OCI-LY3 (cell line): ENCODE data around the gene FARP1.
"Not testable (repeated sequence)": the region's sequence is repeated elsewhere in the genome, so short reads cannot be mapped to it uniquely, and the experiment has no call there.

Source experiments
- H2AFZ ChIP-seq: fragments of 200-600, 300-600 bp; shearing (Covaris generic); 2 replicates; pipeline ENCODE4 v1.6.0; 2014; ENCODE audit warnings: antibody characterized with exemption, low read depth, low read length
- H3K27ac ChIP-seq: fragments of 200-600, 300-600 bp; sonication (generic); 2 replicates; pipeline ENCODE4 v1.5.1; 2014; ENCODE audit warnings: mild to moderate bottlenecking, low read length, moderate library complexity, mixed read lengths
- H3K27me3 ChIP-seq: fragments of 200-600, 300-600 bp; sonication (generic); 2 replicates; pipeline ENCODE4 v1.6.1; 2014; ENCODE audit warnings: low read depth, low read length, mixed read lengths
- H3K36me3 ChIP-seq: fragments of 200-600, 300-600 bp; sonication (generic); replicated peaks from 2 replicates; pipeline ENCODE3; 2014; ENCODE audit warnings: low read depth, low read length, mixed read lengths
- H3K4me1 ChIP-seq: fragments of 300-600, 200-600 bp; sonication (generic); 2 replicates; pipeline ENCODE4 v1.6.1; 2014; ENCODE audit warnings: low read length, mixed read lengths
- H3K4me2 ChIP-seq: fragments of 200-600, 300-600 bp; sonication (generic); 2 replicates; pipeline ENCODE4 v1.6.1; 2014; ENCODE audit warnings: low read length, mixed read lengths
- H3K4me3 ChIP-seq: fragments of 300-600, 200-600 bp; sonication (generic); 2 replicates; pipeline ENCODE4 v1.5.1; 2014; ENCODE audit warnings: antibody characterized with exemption, mild to moderate bottlenecking, low read length, moderate library complexity
- H3K79me2 ChIP-seq: fragments of 300-600, 200-600 bp; shearing (Covaris generic); 2 replicates; pipeline ENCODE4 v1.6.1; 2014; ENCODE audit warnings: mild to moderate bottlenecking, low read length, mixed read lengths
- H3K9ac ChIP-seq: fragments of 300-600, 200-600 bp; shearing (Covaris generic); 2 replicates; pipeline ENCODE4 v1.6.0; 2014; ENCODE audit warnings: mild to moderate bottlenecking, low read length, moderate library complexity
- H3K9me3 ChIP-seq: fragments of 200-600, 300-600 bp; shearing (Covaris generic); 2 replicates; pipeline ENCODE4 v1.6.1; 2014; ENCODE audit warnings: low read length, mixed read lengths; ENCODE audit not compliant: insufficient read depth
- H4K20me1 ChIP-seq: fragments of 200-600, 300-600 bp; sonication (generic); 2 replicates; pipeline ENCODE4 v1.6.1; 2016; ENCODE audit warnings: low read length, mixed read lengths; ENCODE audit not compliant: insufficient read depth
- EZH2phosphoT487 ChIP-seq: fragments of 200-600 bp; shearing (Covaris generic); IDR thresholded peaks from 2 replicates; pipeline ENCODE4 v1.6.1; 2018; ENCODE audit warnings: antibody characterized with exemption, mixed run types, low read depth
- TF ChIP-seq, protein P1 (sequence below): fragments of 200-600, 300-600 bp; sonication (generic); IDR thresholded peaks from 2 replicates; pipeline ENCODE4 v1.5.1; 2014; ENCODE audit warnings: antibody characterized with exemption, low read length, low read depth

Gene FARP1

DNA sequence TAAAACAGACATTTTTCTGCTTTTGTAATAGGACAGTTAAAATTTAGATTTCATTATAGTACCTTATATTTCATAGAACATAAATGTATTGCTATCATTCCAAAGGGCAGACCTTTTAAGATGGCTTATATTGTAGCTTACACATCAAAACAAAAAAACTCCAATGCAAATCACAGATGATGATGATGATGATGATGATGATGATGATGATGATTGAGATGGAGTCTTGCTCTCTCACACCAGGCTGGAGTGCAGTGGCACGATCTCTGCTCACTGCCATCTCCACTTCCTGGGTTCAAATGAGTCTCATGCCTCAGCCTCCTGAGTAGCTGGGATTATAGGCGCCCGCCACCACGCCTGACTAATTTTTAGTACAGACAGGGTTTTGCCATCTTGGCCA is 224.1 kb downstream of the FARP1 start:
- Histone ChIP-seq H3K4me3 (no peak overlapping the region), H4K20me1 (no peaks in the 10 kb centered on the region), H2AFZ (no peak overlapping the region), H3K27ac (no peak overlapping the region), H3K36me3 (no peaks in the 10 kb centered on the region), H3K4me2 (no peak overlapping the region), H3K4me1 (no peaks in the 10 kb centered on the region), H3K27me3 (peaks cover 7% of the 10 kb centered on the region; the same call in 1 of the 2 replicates), H3K79me2 (no peaks in the 10 kb centered on the region), H3K9me3 (no peaks in the 10 kb centered on the region), H3K9ac (no peak overlapping the region)
- TF ChIP-seq, protein P1, sequence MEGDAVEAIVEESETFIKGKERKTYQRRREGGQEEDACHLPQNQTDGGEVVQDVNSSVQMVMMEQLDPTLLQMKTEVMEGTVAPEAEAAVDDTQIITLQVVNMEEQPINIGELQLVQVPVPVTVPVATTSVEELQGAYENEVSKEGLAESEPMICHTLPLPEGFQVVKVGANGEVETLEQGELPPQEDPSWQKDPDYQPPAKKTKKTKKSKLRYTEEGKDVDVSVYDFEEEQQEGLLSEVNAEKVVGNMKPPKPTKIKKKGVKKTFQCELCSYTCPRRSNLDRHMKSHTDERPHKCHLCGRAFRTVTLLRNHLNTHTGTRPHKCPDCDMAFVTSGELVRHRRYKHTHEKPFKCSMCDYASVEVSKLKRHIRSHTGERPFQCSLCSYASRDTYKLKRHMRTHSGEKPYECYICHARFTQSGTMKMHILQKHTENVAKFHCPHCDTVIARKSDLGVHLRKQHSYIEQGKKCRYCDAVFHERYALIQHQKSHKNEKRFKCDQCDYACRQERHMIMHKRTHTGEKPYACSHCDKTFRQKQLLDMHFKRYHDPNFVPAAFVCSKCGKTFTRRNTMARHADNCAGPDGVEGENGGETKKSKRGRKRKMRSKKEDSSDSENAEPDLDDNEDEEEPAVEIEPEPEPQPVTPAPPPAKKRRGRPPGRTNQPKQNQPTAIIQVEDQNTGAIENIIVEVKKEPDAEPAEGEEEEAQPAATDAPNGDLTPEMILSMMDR = no peak
- no peak for TF ChIP-seq EZH2phosphoT487

DNA sequence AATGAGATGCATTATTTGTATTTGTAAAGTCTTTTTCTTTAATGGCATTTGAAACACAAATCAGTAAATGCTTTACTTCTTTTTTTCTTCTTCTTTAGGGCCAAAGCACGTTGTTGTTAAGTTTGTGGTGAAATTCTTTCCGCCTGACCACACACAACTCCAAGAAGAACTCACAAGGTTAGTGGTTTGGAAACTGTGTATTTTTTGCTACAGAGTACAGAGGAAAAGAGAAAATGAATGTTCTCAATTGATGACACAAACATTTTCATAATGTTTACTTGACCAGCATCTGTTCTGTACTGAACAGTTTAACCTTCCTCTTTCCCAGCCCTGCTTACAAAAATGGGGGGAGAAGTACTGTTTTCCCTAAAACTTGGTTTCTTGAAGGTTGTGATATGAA is 225.1 kb downstream of the FARP1 start:
- Histone ChIP-seq H3K4me2 (no peak overlapping the region), H3K27ac (no peak overlapping the region), H3K79me2 (no peaks in the 10 kb centered on the region), H3K9ac (no peak overlapping the region), H3K9me3 (no peaks in the 10 kb centered on the region), H3K4me3 (no peak overlapping the region), H2AFZ (no peak overlapping the region), H3K4me1 (no peaks in the 10 kb centered on the region), H4K20me1 (no peaks in the 10 kb centered on the region), H3K36me3 (no peaks in the 10 kb centered on the region), H3K27me3 (peaks cover 7% of the 10 kb centered on the region; the same call in 1 of the 2 replicates)
- no peak for TF ChIP-seq EZH2phosphoT487
- TF ChIP-seq, protein P1 = no peak

DNA sequence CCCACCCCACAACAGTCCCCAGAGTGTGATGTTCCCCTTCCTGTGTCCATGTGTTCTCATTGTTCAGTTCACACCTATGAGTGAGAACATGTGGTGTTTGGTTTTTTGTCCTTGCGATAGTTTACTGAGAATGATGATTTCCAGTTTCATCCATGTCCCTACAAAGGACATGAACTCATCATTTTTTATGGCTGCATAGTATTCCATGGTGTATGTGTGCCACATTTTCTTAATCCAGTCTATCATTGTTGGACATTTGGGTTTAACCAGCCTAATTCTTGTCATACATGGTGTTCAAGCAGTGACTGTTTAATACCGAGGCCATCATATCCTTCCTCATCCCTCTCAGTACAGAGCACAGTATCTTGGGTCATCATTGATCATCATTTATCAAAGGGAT is 226.6 kb downstream of the FARP1 start:
- not testable (repeated sequence) for H4K20me1 ChIP-seq, H3K4me2 ChIP-seq, H3K4me3 ChIP-seq, H3K79me2 ChIP-seq, H3K9me3 ChIP-seq, H3K27me3 ChIP-seq, H3K27ac ChIP-seq, H3K9ac ChIP-seq, H3K36me3 ChIP-seq, H3K4me1 ChIP-seq, H2AFZ ChIP-seq

DNA sequence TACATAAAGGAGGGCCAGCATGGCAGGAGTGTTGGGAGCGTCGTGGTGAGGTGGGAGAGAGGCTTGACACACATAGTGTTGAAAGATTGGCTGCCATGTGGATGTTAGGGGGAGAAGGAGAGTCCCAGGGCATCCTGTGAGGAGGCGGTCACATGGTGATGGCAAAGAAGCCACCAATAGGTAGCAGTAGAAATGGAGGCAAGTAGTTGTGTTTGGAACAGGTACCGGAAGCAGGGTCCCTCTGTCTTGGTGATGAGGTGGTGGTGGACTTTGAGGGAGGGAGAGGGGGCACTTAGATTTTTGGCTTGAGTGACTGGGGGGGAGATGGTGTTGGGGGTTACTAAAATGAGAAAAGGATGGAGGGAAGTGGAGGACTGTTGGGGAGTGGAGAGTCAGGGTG is 227.4 kb downstream of the FARP1 start:
- Histone ChIP-seq H3K36me3 (no peaks in the 10 kb centered on the region), H3K4me3 (no peak overlapping the region), H3K79me2 (no peaks in the 10 kb centered on the region), H4K20me1 (no peaks in the 10 kb centered on the region), H3K27me3 (no peaks in the 10 kb centered on the region), H3K27ac (no peak overlapping the region), H3K4me1 (no peaks in the 10 kb centered on the region), H2AFZ (no peak overlapping the region), H3K9ac (no peak overlapping the region), H3K9me3 (no peaks in the 10 kb centered on the region), H3K4me2 (no peak overlapping the region)
- TF ChIP-seq, protein P1 = no peak
- TF ChIP-seq EZH2phosphoT487 = no peak
